CD4-positive, alpha-beta T cell treated with Interleukin-15 for 4 hours (primary cell): ENCODE data around the gene ACSM6.
"Not testable (repeated sequence)": the region's sequence is repeated elsewhere in the genome, so short reads cannot be mapped to it uniquely, and the experiment has no call there.

Source experiments
- DNase-seq: peaks from one replicate; pipeline ENCODE4 v3.0.0-alpha.2; 2020; ENCODE audit warnings: low spot score

The ACSM6 gene

GRCh38 chr10:95217476-95217875, 23.4 kb downstream of the ACSM6 start:
- no peak for DNase-seq

GRCh38 chr10:95220539-95220938, 26.5 kb downstream of the ACSM6 start:
- no peak for DNase-seq

GRCh38 chr10:95221124-95221523, 27.1 kb downstream of the ACSM6 start:
- no peak for DNase-seq

- no peak for DNase-seq
These were observed 31.1 kb downstream of the ACSM6 start for GRCh38 chr10:95225136-95225535.

- DNase-seq: not testable (repeated sequence)
These were observed 35.1 kb downstream of the ACSM6 start for GRCh38 chr10:95228934-95229723.

- DNase-seq: no peak
These were observed 35.9 kb downstream of the ACSM6 start for GRCh38 chr10:95229724-95230627.

- DNase-seq: peak; percentile 9
These were observed 36.9 kb downstream of the ACSM6 start for GRCh38 chr10:95230677-95231586.

- no peak for DNase-seq
These were observed 39.5 kb downstream of the ACSM6 start for GRCh38 chr10:95233377-95234034.

- DNase-seq: no peak
These were observed 40.9 kb downstream of the ACSM6 start for GRCh38 chr10:95234951-95235350.

GRCh38 chr10:95235676-95236067, 41.6 kb downstream of the ACSM6 start:
- no peak for DNase-seq

- DNase-seq: no peak
These were observed 42.2 kb downstream of the ACSM6 start for GRCh38 chr10:95236068-95236903.

GRCh38 chr10:95237376-95238170, 43.5 kb downstream of the ACSM6 start:
- DNase-seq: no peak

- not testable (repeated sequence) for DNase-seq
These were observed 46.1 kb downstream of the ACSM6 start for GRCh38 chr10:95240096-95240495.

GRCh38 chr10:95240811-95241210, 46.8 kb downstream of the ACSM6 start:
- DNase-seq: no peak

- no peak for DNase-seq
These were observed 47.5 kb downstream of the ACSM6 start for GRCh38 chr10:95241533-95241932.

GRCh38 chr10:95242581-95243317, 48.7 kb downstream of the ACSM6 start:
- no peak for DNase-seq

GRCh38 chr10:95243318-95243617, 49.2 kb downstream of the ACSM6 start:
- DNase-seq: no peak

GRCh38 chr10:95244152-95244551, 50.1 kb downstream of the ACSM6 start:
- no peak for DNase-seq

GRCh38 chr10:95245425-95246055, 51.5 kb downstream of the ACSM6 start:
- DNase-seq: no peak
